Measurements from ENCODE around the gene IQSEC3.
A peak's percentile ranks its signal among the peaks of the same experiment; 100 is the strongest.
"Not testable (repeated sequence)": the region's sequence is repeated elsewhere in the genome, so short reads cannot be mapped to it uniquely, and the experiment has no call there.

IQSEC3 gene

GRCh38 chr12:53735-54730 is 12.5 kb upstream of the IQSEC3 start:
- CTCF ChIA-PET = no interaction called here
- TF ChIP-seq CTBP1 (IDR thresholded peaks at IDR 0.05; ENCODE audit: borderline replicate concordance) (no peak), NFRKB (IDR thresholded peaks at IDR 0.05) (no peak)
- TF ChIP-seq, protein P1, sequence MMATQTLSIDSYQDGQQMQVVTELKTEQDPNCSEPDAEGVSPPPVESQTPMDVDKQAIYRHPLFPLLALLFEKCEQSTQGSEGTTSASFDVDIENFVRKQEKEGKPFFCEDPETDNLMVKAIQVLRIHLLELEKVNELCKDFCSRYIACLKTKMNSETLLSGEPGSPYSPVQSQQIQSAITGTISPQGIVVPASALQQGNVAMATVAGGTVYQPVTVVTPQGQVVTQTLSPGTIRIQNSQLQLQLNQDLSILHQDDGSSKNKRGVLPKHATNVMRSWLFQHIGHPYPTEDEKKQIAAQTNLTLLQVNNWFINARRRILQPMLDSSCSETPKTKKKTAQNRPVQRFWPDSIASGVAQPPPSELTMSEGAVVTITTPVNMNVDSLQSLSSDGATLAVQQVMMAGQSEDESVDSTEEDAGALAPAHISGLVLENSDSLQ (IDR thresholded peaks at IDR 0.05) = no peak
- POLR2A ChIA-PET = no interaction called here
- no peak for DNase-seq (ENCODE audit: extremely low spot score)

GRCh38 chr12:54750-55535 is 11.6 kb upstream of the IQSEC3 start:
- DNase-seq (ENCODE audit: extremely low spot score) = peak; percentile 9
- ChIA-PET POLR2A (no interaction called here), CTCF (no interaction called here)
- TF ChIP-seq FOXM1 (IDR thresholded peaks at IDR 0.05; ENCODE audit: borderline replicate concordance) (no peak), ARNT (IDR thresholded peaks at IDR 0.05) (no peak), LEF1 (IDR thresholded peaks at IDR 0.05; ENCODE audit: borderline replicate concordance) (no peak), BHLHE40 (IDR thresholded peaks at IDR 0.05; ENCODE audit: borderline replicate concordance) (no peak), TARDBP (IDR thresholded peaks at IDR 0.05) (no peak), ZNF384 (IDR thresholded peaks at IDR 0.05) (no peak), HDGF (IDR thresholded peaks at IDR 0.05; ENCODE audit: borderline replicate concordance) (no peak), FOXK2 (IDR thresholded peaks at IDR 0.05) (no peak), L3MBTL2 (conservative IDR thresholded peaks at IDR 0.05) (no peak), FOXA1 (IDR thresholded peaks at IDR 0.05) (no peak), NFRKB (IDR thresholded peaks at IDR 0.05) (no peak)
- TF ChIP-seq, protein P1 (IDR thresholded peaks at IDR 0.05) = no peak

- CTCF ChIA-PET = interaction anchor here (0.7 kb wide), 1 partner anchor 65 kb away, joined by 3 read pairs; no protein-coding TSS in a partner anchor
- POLR2A ChIA-PET = no interaction called here
- TF ChIP-seq, protein P1 (IDR thresholded peaks at IDR 0.05) = no peak
- TF ChIP-seq FOXA1 (IDR thresholded peaks at IDR 0.05) (no peak), SUZ12 (IDR thresholded peaks at IDR 0.05) (no peak), LEF1 (IDR thresholded peaks at IDR 0.05; ENCODE audit: borderline replicate concordance) (no peak), TARDBP (IDR thresholded peaks at IDR 0.05) (no peak), ELF4 (IDR thresholded peaks at IDR 0.05) (no peak), SP1 (IDR thresholded peaks at IDR 0.05) (no peak), NFRKB (IDR thresholded peaks at IDR 0.05) (no peak), BHLHE40 (IDR thresholded peaks at IDR 0.05; ENCODE audit: borderline replicate concordance) (no peak), FOXK2 (IDR thresholded peaks at IDR 0.05) (no peak), HDGF (IDR thresholded peaks at IDR 0.05; ENCODE audit: borderline replicate concordance) (no peak), L3MBTL2 (conservative IDR thresholded peaks at IDR 0.05) (no peak), CTBP1 (IDR thresholded peaks at IDR 0.05; ENCODE audit: borderline replicate concordance) (no peak), FOXM1 (IDR thresholded peaks at IDR 0.05; ENCODE audit: borderline replicate concordance) (no peak), ZNF384 (IDR thresholded peaks at IDR 0.05) (no peak)
- DNase-seq (ENCODE audit: extremely low spot score) = no peak
Observed at GRCh38 chr12:56683-57346, 9.8 kb upstream of the IQSEC3 start.

- ChIA-PET POLR2A (no interaction called here), CTCF (interaction anchor here (0.7 kb wide), 1 partner anchor 64 kb away, joined by 3 read pairs; no protein-coding TSS in a partner anchor)
- TF ChIP-seq L3MBTL2 (conservative IDR thresholded peaks at IDR 0.05) (no peak), NFRKB (IDR thresholded peaks at IDR 0.05) (no peak), ELF4 (IDR thresholded peaks at IDR 0.05) (no peak)
- DNase-seq (ENCODE audit: extremely low spot score) = no peak
Observed at GRCh38 chr12:57539-57938, 9.0 kb upstream of the IQSEC3 start.

DNA sequence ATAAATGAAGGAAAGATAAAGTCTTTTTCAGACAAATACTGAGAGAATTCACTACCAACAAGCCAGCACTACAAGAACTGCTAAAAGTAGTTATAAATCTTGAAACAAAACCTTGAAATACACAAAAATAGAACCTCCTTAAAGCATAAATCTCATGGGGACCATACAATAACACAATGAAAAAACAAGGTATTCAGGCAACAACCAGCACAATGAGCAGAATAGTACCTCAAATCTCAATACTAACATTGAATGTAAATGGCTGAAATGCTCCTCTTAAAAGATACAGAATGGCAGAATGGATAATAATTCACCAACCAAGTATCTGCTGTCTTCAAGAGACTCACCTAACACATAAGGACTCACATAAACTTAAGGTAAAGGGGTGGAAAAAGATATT is 7.7 kb upstream of the IQSEC3 start:
- ChIA-PET POLR2A (no interaction called here), CTCF (no interaction called here)
- TF ChIP-seq NFRKB (IDR thresholded peaks at IDR 0.05) (no peak), TARDBP (IDR thresholded peaks at IDR 0.05) (no peak), SUZ12 (IDR thresholded peaks at IDR 0.05) (no peak), BHLHE40 (IDR thresholded peaks at IDR 0.05; ENCODE audit: borderline replicate concordance) (no peak), ARNT (IDR thresholded peaks at IDR 0.05) (no peak), HDGF (IDR thresholded peaks at IDR 0.05; ENCODE audit: borderline replicate concordance) (no peak), LEF1 (IDR thresholded peaks at IDR 0.05; ENCODE audit: borderline replicate concordance) (no peak), FOXA1 (IDR thresholded peaks at IDR 0.05) (no peak)
- DNase-seq (ENCODE audit: extremely low spot score) = no peak

DNA sequence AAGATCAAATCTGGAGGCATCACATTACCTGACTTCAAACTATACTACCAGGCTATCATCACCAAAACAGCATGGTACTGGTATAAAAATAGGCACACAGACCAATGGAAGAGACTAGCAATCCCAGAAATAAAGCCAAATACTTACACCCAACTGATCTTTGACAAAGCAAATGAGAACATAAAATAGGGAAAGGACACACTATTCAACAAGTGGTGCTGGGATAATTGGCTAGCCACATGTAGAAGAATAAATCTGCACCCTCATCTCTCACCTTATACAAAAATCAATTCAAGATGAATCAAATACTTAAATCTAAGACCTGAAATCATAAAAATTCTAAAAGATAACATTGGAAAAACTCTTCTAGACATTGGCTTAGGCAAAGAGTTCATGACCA is 4.7 kb upstream of the IQSEC3 start:
- DNase-seq (ENCODE audit: extremely low spot score); CTCF ChIA-PET; POLR2A ChIA-PET: not testable (repeated sequence)

GRCh38 chr12:65491-66063 is 990 bp upstream of the IQSEC3 start:
- CTCF ChIA-PET; POLR2A ChIA-PET; DNase-seq (ENCODE audit: extremely low spot score): not testable (repeated sequence)

DNA sequence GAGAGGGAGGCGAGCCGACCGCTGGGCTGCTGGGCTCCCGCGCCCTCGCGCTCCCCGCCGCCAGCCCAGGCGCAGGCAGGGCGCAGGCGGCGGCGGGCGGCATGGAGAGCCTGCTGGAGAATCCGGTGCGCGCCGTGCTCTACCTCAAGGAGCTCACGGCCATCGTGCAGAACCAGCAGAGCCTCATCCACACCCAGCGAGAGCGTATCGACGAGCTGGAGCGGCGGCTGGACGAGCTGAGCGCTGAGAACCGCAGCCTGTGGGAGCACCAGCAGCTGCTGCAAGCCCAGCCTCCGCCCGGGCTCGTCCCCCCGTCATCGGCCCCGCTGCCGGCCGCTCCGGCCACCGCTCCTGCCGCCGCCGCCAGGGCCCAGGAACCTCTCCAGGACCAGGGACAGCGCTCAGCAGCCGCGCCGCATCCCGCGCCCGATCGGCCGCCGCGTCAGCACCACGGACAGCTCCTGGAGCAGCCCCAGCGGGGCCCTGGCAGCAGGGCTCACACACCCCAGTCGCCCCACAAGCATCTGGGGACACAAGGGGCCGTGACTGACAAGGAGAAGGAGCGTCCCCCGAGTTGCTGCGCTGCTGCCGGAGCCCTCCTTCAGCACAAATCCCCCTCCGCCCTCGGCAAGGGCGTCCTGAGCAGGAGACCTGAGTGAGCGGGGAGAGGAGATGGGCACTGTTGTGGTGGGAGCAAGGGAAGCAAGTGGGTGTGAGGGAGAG is 376 bp downstream of the IQSEC3 start:
- CTCF ChIA-PET; POLR2A ChIA-PET; DNase-seq (ENCODE audit: extremely low spot score): not testable (repeated sequence)

GRCh38 chr12:69677-70076 is 3.1 kb downstream of the IQSEC3 start:
- DNase-seq (ENCODE audit: extremely low spot score); CTCF ChIA-PET; POLR2A ChIA-PET: not testable (repeated sequence)

GRCh38 chr12:70541-70940 is 4.0 kb downstream of the IQSEC3 start:
- CTCF ChIA-PET; POLR2A ChIA-PET; DNase-seq (ENCODE audit: extremely low spot score): not testable (repeated sequence)
